ENCODE results near the gene DLG2. TPM values are rescaled to one million over a fixed set of nuclear protein-coding genes. Genes with fewer than 3 reads are reported as not detected.
"Not testable (repeated sequence)": the region's sequence is repeated elsewhere in the genome, so short reads cannot be mapped to it uniquely, and the experiment has no call there.

DLG2 gene
- total RNA-seq, 2 donors from 2014 or later, result 3.8 to 16.4 TPM

DNA sequence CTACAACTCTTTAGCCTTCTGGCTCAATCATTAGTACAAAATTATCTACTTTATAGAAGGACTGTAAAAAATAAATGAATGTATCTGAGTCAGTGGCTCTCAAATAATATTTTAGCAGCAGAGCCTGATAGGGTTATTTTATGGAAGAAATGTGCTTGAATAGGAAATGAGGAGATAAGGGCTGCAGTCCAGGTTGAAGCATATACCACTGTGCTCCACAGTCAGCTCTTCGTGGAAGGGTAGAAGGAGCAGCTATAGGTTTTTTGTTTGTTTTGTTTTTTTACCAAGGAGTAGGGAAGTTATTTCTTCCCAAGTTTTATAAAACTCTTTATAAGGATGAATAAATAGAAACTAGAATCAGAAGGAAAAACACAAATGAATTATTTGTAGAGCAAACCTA is 242.0 kb downstream of the DLG2 start:
- TF ChIP-seq, protein P1, sequence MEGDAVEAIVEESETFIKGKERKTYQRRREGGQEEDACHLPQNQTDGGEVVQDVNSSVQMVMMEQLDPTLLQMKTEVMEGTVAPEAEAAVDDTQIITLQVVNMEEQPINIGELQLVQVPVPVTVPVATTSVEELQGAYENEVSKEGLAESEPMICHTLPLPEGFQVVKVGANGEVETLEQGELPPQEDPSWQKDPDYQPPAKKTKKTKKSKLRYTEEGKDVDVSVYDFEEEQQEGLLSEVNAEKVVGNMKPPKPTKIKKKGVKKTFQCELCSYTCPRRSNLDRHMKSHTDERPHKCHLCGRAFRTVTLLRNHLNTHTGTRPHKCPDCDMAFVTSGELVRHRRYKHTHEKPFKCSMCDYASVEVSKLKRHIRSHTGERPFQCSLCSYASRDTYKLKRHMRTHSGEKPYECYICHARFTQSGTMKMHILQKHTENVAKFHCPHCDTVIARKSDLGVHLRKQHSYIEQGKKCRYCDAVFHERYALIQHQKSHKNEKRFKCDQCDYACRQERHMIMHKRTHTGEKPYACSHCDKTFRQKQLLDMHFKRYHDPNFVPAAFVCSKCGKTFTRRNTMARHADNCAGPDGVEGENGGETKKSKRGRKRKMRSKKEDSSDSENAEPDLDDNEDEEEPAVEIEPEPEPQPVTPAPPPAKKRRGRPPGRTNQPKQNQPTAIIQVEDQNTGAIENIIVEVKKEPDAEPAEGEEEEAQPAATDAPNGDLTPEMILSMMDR (IDR thresholded peaks at IDR 0.05), result no peak
- Histone ChIP-seq H3K4me1 (ENCODE audit: control insufficient read depth in 1 of 2, low read depth in 2 of 2) (no peaks in the 10 kb centered on the region), H3K27ac (no peak overlapping the region), H3K27me3 (replicated peaks; ENCODE audit: insufficient read depth) (no peaks in the 10 kb centered on the region), H3K36me3 (no peaks in the 10 kb centered on the region), H3K9me3 (peaks cover 9% of the 10 kb centered on the region), H3K4me3 (no peak overlapping the region)
- DNase-seq (ENCODE audit: low spot score) (no peak), ATAC-seq (ENCODE audit: insufficient number of reproducible peaks, low FRiP score, low read depth) (no peak)

DNA sequence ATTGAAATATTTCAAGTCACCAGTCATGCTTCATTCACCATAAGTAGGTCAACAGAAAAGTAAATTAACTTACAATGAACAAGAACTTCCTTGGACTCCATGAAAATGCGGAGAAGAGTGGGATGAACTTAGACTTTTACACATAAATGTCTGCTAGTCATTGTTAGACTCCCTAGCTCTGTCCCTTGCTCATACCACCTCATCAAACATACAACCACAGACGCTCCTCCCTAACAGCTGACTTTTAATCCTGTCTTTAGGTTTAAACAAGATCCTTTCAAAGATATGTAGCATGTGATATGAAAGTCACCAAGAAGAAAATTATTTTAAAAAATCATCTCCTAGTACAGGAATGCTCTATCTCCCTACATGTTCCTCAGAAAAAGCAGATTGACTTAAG is 248.1 kb downstream of the DLG2 start:
- Histone ChIP-seq H3K27ac (no peak overlapping the region), H3K27me3 (replicated peaks; ENCODE audit: insufficient read depth) (no peaks in the 10 kb centered on the region), H3K36me3 (no peaks in the 10 kb centered on the region), H3K4me1 (ENCODE audit: control insufficient read depth in 1 of 2, low read depth in 2 of 2) (no peaks in the 10 kb centered on the region), H3K9me3 (peaks cover 9% of the 10 kb centered on the region), H3K4me3 (no peak overlapping the region)
- no peak for ATAC-seq (ENCODE audit: insufficient number of reproducible peaks, low FRiP score, low read depth)
- DNase-seq (ENCODE audit: low spot score), result no peak
- TF ChIP-seq, protein P1 (IDR thresholded peaks at IDR 0.05), result no peak

DNA sequence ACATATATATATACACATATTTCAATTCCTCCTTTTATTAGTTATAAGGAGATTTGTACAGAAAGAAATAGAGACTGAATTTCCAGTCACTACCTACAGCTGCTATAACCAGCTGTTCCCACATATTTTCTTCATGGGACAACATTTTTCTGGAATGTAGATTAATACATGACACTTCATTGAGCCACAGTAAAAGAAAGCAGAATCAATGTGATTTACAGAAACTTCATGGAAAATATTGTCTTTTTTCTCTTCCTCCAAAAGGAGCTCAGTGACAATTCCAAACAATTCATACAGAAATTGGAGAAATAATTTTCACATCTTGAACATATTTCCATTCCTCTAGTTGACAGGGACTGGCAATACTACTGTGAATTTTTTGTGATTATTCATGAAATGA is 249.2 kb downstream of the DLG2 start:
- Histone ChIP-seq H3K27me3 (replicated peaks; ENCODE audit: insufficient read depth) (no peaks in the 10 kb centered on the region), H3K27ac (no peak overlapping the region), H3K4me3 (no peak overlapping the region), H3K36me3 (no peaks in the 10 kb centered on the region), H3K4me1 (ENCODE audit: control insufficient read depth in 1 of 2, low read depth in 2 of 2) (no peaks in the 10 kb centered on the region), H3K9me3 (peaks cover 9% of the 10 kb centered on the region)
- TF ChIP-seq, protein P1 (IDR thresholded peaks at IDR 0.05), result no peak
- DNase-seq (ENCODE audit: low spot score), result no peak
- ATAC-seq (ENCODE audit: insufficient number of reproducible peaks, low FRiP score, low read depth), result no peak

DNA sequence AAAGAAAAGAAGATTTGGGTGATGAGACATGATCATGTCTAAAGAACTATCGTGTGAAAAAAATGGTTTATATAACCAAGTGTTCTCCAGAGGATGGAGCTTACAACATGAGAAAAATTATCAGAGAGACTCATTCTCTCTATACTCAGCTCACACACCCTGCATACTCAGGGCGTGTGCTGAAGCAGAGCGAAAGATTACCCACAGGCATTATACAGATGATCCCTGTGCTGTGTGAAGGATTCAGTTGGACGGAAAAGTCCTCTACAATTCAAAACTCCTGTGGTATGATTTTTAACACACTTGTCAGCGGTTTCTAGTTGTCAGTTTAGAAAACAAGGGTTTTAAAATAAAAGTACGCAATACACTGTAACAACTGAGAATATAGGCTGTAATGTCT is 267.3 kb downstream of the DLG2 start:
- Histone ChIP-seq H3K27me3 (replicated peaks; ENCODE audit: insufficient read depth) (no peaks in the 10 kb centered on the region), H3K36me3 (no peaks in the 10 kb centered on the region), H3K4me3 (no peak overlapping the region), H3K4me1 (ENCODE audit: control insufficient read depth in 1 of 2, low read depth in 2 of 2) (no peaks in the 10 kb centered on the region), H3K9me3 (no peaks in the 10 kb centered on the region), H3K27ac (no peak overlapping the region)
- ATAC-seq (ENCODE audit: insufficient number of reproducible peaks, low FRiP score, low read depth) (no peak), DNase-seq (ENCODE audit: low spot score) (no peak)
- TF ChIP-seq, protein P1 (IDR thresholded peaks at IDR 0.05), result no peak

DNA sequence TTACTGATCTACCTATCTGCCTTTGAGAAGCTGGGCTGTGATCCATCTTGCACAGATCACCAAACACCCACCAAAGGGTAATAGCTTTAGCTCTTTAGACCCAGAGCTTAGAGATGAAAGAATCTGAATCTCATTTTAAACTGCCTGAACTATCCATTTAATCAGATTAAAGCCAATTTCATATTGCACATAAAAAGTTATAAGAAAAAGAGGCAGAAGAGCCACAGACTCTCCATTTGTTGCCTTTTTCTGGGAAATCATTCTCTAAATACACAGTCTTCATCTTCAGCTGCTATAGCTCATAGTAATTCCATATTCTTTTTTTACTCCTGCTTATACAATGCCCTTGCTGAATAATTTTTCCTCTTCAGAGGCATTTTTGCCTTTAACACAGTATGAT is 271.2 kb downstream of the DLG2 start:
- TF ChIP-seq, protein P1 (IDR thresholded peaks at IDR 0.05), result no peak
- H3K27me3 ChIP-seq (replicated peaks; ENCODE audit: insufficient read depth), result no peaks in the 10 kb centered on the region
- no peaks in the 10 kb centered on the region for H3K36me3 ChIP-seq
- ATAC-seq (ENCODE audit: insufficient number of reproducible peaks, low FRiP score, low read depth), result no peak
- no peaks in the 10 kb centered on the region for H3K4me1 ChIP-seq (ENCODE audit: control insufficient read depth in 1 of 2, low read depth in 2 of 2)
- no peak overlapping the region for H3K4me3 ChIP-seq
- H3K9me3 ChIP-seq, result peaks cover 3% of the 10 kb centered on the region
- no peak overlapping the region for H3K27ac ChIP-seq
- DNase-seq (ENCODE audit: low spot score), result no peak

DNA sequence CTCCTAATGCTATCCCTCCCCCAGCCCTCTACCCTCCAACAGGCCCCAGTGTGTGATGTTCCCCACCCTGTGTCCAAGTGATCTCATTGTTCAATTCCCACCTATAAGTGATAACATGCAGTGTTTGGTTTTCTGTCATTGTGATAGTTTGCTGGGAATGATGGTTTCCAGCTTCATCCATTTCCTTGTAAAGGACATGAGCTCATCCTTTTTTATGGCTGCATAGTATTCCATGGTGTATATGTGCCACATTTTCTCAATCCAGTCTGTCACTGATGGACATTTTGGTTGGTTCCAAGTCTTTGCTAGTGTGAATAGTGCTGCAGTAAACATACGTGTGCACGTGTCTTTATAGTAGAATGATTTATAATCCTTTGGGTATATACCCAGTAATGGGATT is 277.6 kb downstream of the DLG2 start:
- DNase-seq (ENCODE audit: low spot score); H3K4me3 ChIP-seq: not testable (repeated sequence)

More for the DNA sequence above, 277.6 kb downstream of the DLG2 start:
- ATAC-seq (ENCODE audit: insufficient number of reproducible peaks, low FRiP score, low read depth); H3K36me3 ChIP-seq; H3K27me3 ChIP-seq (replicated peaks; ENCODE audit: insufficient read depth); H3K9me3 ChIP-seq; H3K27ac ChIP-seq; H3K4me1 ChIP-seq (ENCODE audit: control insufficient read depth in 1 of 2, low read depth in 2 of 2): not testable (repeated sequence)

All from thoracic aorta (tissue), 2 donors.